HepG2 (cell line): ENCODE data around the gene PPP1R16B. TPM values are rescaled to one million over a fixed set of nuclear protein-coding genes. Genes with fewer than 3 reads are reported as not detected.

Source experiments
- ATAC-seq: fragments of 200-7000 bp; cut with Tn5 transposase; 3 replicates; pipeline ENCODE4 v1.9.1; 2020; ENCODE audit warnings: mild to moderate bottlenecking, moderate library complexity
- BruUV-seq: library from RNA; stranded (reverse); fragments of 400-500 nt; replicated peaks from 2 replicates; lab custom pipeline; 2021; lab: Mats Ljungman, UMichigan
- CTCF ChIA-PET: fragments of 300-600 bp; formaldehyde crosslinking; extraction: SDS; loops from one replicate; lab custom pipeline; 2021; ENCODE audit warnings: low total read pairs, inconsistent platforms, low intra/inter-chr PET ratio; lab: Yijun Ruan, JAX
- POLR2A ChIA-PET: fragments of 350-600 bp; sonication (Branson Sonifier 250); formaldehyde crosslinking; loops from one replicate; lab custom pipeline; 2020; ENCODE audit warnings: antibody characterized with exemption, inconsistent platforms; lab: Yijun Ruan, JAX
- DNase-seq: peaks from one replicate; pipeline ENCODE4 v3.0.0-alpha.2; 2015; ENCODE audit warnings: low spot score
- FAIRE-seq: peaks from 3 replicates; lab custom pipeline; 2011; peaks lifted over from hg19 to GRCh38; lab: Jason Lieb, UNC
- H2AFZ ChIP-seq: one replicate; pipeline ENCODE4 v1.6.1; 2011; ENCODE audit warnings: low read length, inconsistent platforms
- H3K27ac ChIP-seq: fragments of 300-600 bp; 3 replicates; pipeline ENCODE4 v1.8.0; 2011; ENCODE audit warnings: mixed run types, mild to moderate bottlenecking, mixed read lengths, low read length, inconsistent platforms; ENCODE audit not compliant: insufficient read depth; ENCODE audit errors: extremely low read length
- H3K27me3 ChIP-seq, 2 experiments: fragments of 200-600 bp in 1 of 2; 2 replicates in 1 of 2; 3 replicates in 1 of 2; pipeline versions ENCODE4 v1.6.0 to v1.8.0; 2011; ENCODE audit warnings: low read length in 2 of 2, mild to moderate bottlenecking in 2 of 2, moderate library complexity in 2 of 2, inconsistent platforms in 1 of 2; ENCODE audit not compliant: insufficient read depth in 2 of 2, control insufficient read depth in 1 of 2
- H3K36me3 ChIP-seq, 2 experiments: fragments of 200-600 bp in 1 of 2; replicated peaks in 1 of 2; 2 replicates in 1 of 2; 3 replicates in 1 of 2; pipeline versions ENCODE4 v1.5.1 to v1.8.0; 2011; ENCODE audit warnings: low read length in 2 of 2, inconsistent platforms in 1 of 2; ENCODE audit not compliant: insufficient read depth in 2 of 2, control insufficient read depth in 1 of 2
- H3K4me1 ChIP-seq: 2 replicates; pipeline ENCODE4 v1.5.1; 2012; ENCODE audit warnings: low read length, inconsistent platforms; ENCODE audit not compliant: insufficient read depth
- H3K4me2 ChIP-seq: 2 replicates; pipeline ENCODE4 v1.6.0; 2011; ENCODE audit warnings: low read depth, low read length, inconsistent platforms
- H3K4me3 ChIP-seq, 3 experiments: fragments of 200-600 bp in 1 of 3; sonication (generic), shearing (Covaris generic) in 1 of 3; replicated peaks in 1 of 3; 2 replicates each; pipeline ENCODE4 v1.5.1; 2011 to 2016; ENCODE audit warnings: low read length in 3 of 3, inconsistent platforms in 2 of 3, low read depth in 2 of 3, mild to moderate bottlenecking in 2 of 3, control low read depth in 1 of 3, mixed read lengths in 1 of 3; ENCODE audit not compliant: insufficient read depth in 1 of 3
- H3K79me2 ChIP-seq: one replicate; pipeline ENCODE4 v1.6.1; 2011; ENCODE audit warnings: low read length, inconsistent platforms; ENCODE audit not compliant: insufficient read depth
- H3K9ac ChIP-seq: 2 replicates; pipeline ENCODE4 v1.6.0; 2011; ENCODE audit warnings: mild to moderate bottlenecking, low read depth, low read length, inconsistent platforms; ENCODE audit not compliant: insufficient read depth
- H3K9me3 ChIP-seq: 2 replicates; pipeline ENCODE4 v1.5.1; 2012; ENCODE audit warnings: mild to moderate bottlenecking, low read length
- H4K20me1 ChIP-seq: 2 replicates; pipeline ENCODE4 v1.6.0; 2011; ENCODE audit warnings: inconsistent platforms, mild to moderate bottlenecking, low read length, moderate library complexity; ENCODE audit not compliant: insufficient read depth
- CBX5 ChIP-seq: sonication (generic); formaldehyde crosslinking; IDR thresholded peaks from 2 replicates; pipeline ENCODE4 v1.4.0; 2020; ENCODE audit warnings: missing genetic modification reagents, borderline replicate concordance
- EED ChIP-seq: sonication (generic); formaldehyde crosslinking; IDR thresholded peaks from 2 replicates; pipeline ENCODE4 v1.5.0; 2020; ENCODE audit warnings: mild to moderate bottlenecking, missing genetic modification reagents
- FOXO1 ChIP-seq: sonication (generic); formaldehyde crosslinking; IDR thresholded peaks from 2 replicates; pipeline ENCODE4 v1.4.0; 2020; ENCODE audit warnings: missing genetic modification reagents
- RFX5 ChIP-seq: IDR thresholded peaks from 2 replicates; pipeline ENCODE4 v1.6.1; 2011; ENCODE audit warnings: low read depth, low read length, improper control_type of control experiment
- SKI ChIP-seq: fragments of 450-650 bp; IDR thresholded peaks from one replicate; pipeline ENCODE4 v1.6.1; 2018; ENCODE audit warnings: mild to moderate bottlenecking; ENCODE audit not compliant: partially characterized antibody
- SUZ12 ChIP-seq: fragments of 150-350 bp; IDR thresholded peaks from 2 replicates; pipeline ENCODE4 v1.6.1; 2014; ENCODE audit warnings: low read depth, low read length
- ZBTB7A ChIP-seq: sonication (generic); formaldehyde crosslinking; IDR thresholded peaks from 2 replicates; pipeline ENCODE4 v1.8.0; 2022; ENCODE audit warnings: mild to moderate bottlenecking, missing genetic modification reagents
- ZNF333 ChIP-seq: sonication (generic); formaldehyde crosslinking; IDR thresholded peaks from 2 replicates; pipeline ENCODE4 v1.4.0; 2020; ENCODE audit warnings: mild to moderate bottlenecking, missing genetic modification reagents, borderline replicate concordance
- ZNF441 ChIP-seq: sonication (generic); formaldehyde crosslinking; IDR thresholded peaks from 2 replicates; pipeline ENCODE4 v1.7.0; 2021; ENCODE audit warnings: missing genetic modification reagents, borderline replicate concordance
- ZNF790 ChIP-seq: sonication (generic); formaldehyde crosslinking; IDR thresholded peaks from 2 replicates; pipeline ENCODE4 v1.8.0; 2022; ENCODE audit warnings: missing genetic modification reagents, mild to moderate bottlenecking, borderline replicate concordance
- ZNF839 ChIP-seq: sonication (generic); formaldehyde crosslinking; IDR thresholded peaks from 2 replicates; pipeline ENCODE4 v1.4.0; 2020; ENCODE audit warnings: missing genetic modification reagents, mild to moderate bottlenecking, borderline replicate concordance
- in situ Hi-C: cut with HindIII; loops from 2 replicates; pipeline ENCODE4 v1.10.0; 2017; ENCODE audit warnings: low pct_unique_long_range_greater_than_20kb; ENCODE audit not compliant: extremely low pct_ligation_motif_present
- intact Hi-C: fragments of 100-400 bp; cut with micrococcal nuclease; formaldehyde crosslinking; loops from one replicate; pipeline ENCODE4 v1.10.0; 2022; ENCODE audit not compliant: unreplicated experiment
- polyA plus RNA-seq, 8 experiments: library from polyadenylated mRNA; depleted of rRNA in 3 of 8; stranded (reverse) in 7 of 8; unstranded in 1 of 8; fragments of >200 nt; fragmentation: Illumina TruSeq in 4 of 8; extraction: Trizol in 4 of 8; gene quantifications; 2 replicates each; pipeline versions ENCODE4 v1.2.1 to v1.2.3, GENCODE V29; 2011 to 2016; ENCODE audit warnings: low read depth in 4 of 8, missing spikeins in 1 of 8, mixed read lengths in 1 of 8; ENCODE audit not compliant: insufficient read depth in 1 of 8
- total RNA-seq, 5 experiments: library from RNA; depleted of rRNA; stranded (reverse); fragments of >200 nt; fragmentation: Illumina TruSeq; extraction: Trizol; gene quantifications; 2 replicates each; pipeline ENCODE4 v1.2.3, GENCODE V29; 2016; ENCODE audit warnings: low read depth in 1 of 5
- TF ChIP-seq, protein P1 (sequence below): sonication (generic); formaldehyde crosslinking; IDR thresholded peaks from 2 replicates; pipeline ENCODE4 v1.5.0; 2020; ENCODE audit warnings: missing genetic modification reagents, mild to moderate bottlenecking, borderline replicate concordance
- TF ChIP-seq, protein P2 (sequence below): sonication (generic); formaldehyde crosslinking; IDR thresholded peaks from 2 replicates; pipeline ENCODE4 v1.4.0; 2020; ENCODE audit warnings: missing genetic modification reagents
- TF ChIP-seq, protein P3 (sequence below): sonication (generic); formaldehyde crosslinking; IDR thresholded peaks from 2 replicates; pipeline ENCODE4 v1.5.1; 2020; ENCODE audit warnings: missing genetic modification reagents, mild to moderate bottlenecking, borderline replicate concordance
- TF ChIP-seq, protein P4 (sequence below): sonication (generic); formaldehyde crosslinking; IDR thresholded peaks from 2 replicates; pipeline ENCODE4 v1.5.1; 2020; ENCODE audit warnings: mild to moderate bottlenecking, missing genetic modification reagents, moderate library complexity
- TF ChIP-seq, protein P5 (sequence below): sonication (generic); formaldehyde crosslinking; IDR thresholded peaks from 2 replicates; pipeline ENCODE4 v1.8.1; 2022; ENCODE audit warnings: mild to moderate bottlenecking, missing genetic modification reagents

PPP1R16B gene
- total and polyA plus RNA-seq, 2 of the 13 experiments (the other 11 are each of a cell fraction or from before 2014, with no cell fraction given) = 0.02 to 0.11 TPM

DNA sequence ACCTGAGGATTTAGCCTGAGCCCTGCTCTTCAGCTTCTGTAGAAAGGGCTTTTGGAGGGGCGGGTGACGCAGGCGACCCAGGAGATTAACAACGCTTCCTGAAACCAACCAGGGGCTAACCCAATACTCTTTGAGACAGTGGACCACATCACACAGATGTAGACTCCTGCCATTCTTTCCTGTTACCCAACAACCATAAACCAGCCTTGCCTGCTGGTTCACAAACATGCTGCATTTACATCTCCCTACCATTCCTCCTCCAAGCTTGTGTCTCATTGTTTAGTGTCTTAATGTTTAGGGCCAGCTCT, 28.3 kb downstream of the PPP1R16B start (continued):
- TF ChIP-seq ZNF333 (CRISPR knock-in tag) = no peak

DNA sequence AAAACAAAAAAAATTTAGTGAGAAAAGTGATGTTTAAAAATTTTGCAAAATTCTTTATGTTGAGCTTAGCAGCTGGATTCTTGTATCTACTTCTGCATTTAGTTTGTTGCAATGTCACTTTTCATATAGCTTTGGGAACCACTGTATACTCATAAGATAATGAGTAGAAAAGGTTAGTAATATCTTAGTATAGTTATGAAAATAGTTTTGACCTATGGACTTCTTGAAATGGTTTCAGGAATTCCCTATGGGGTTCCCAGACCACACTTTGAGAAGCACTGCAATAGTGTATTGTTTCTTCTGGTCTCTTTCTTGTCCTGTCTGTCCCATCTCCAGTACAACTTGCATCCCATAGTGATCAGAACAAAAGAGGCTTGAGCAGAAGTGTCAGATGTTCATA, 29.4 kb downstream of the PPP1R16B start:
- no peaks in the 10 kb centered on the region for H3K4me1 ChIP-seq
- H3K9me3 ChIP-seq = no peaks in the 10 kb centered on the region
- H3K9ac ChIP-seq = no peak overlapping the region
- DNase-seq (no peak), FAIRE-seq (no peak), ATAC-seq (no peak)
- H3K4me3 ChIP-seq = no peak overlapping the region
- ChIA-PET POLR2A (no interaction called here), CTCF (no interaction called here)
- no peak overlapping the region for H2AFZ ChIP-seq
- in situ Hi-C loops (no loop called here), intact Hi-C loops (no loop called here)
- no peaks in the 10 kb centered on the region for H4K20me1 ChIP-seq
- no TSS peak for BruUV-seq
- no peaks in the 10 kb centered on the region for H3K36me3 ChIP-seq
- no peak overlapping the region for H3K4me2 ChIP-seq
- H3K27me3 ChIP-seq = peaks cover 0 to 4% of the 10 kb centered on the region in 2 experiments; a peak in 2 of 5 replicates
- no peaks in the 10 kb centered on the region for H3K79me2 ChIP-seq
- no peak overlapping the region for H3K27ac ChIP-seq
- TF ChIP-seq SUZ12 (no peak), ZBTB7A (CRISPR knock-in tag) (no peak), ZNF790 (CRISPR knock-in tag) (no peak), EED (CRISPR knock-in tag) (no peak), ZNF839 (CRISPR knock-in tag) (no peak), ZNF441 (CRISPR knock-in tag) (no peak), RFX5 (no peak), FOXO1 (CRISPR knock-in tag) (no peak), SKI (no peak), CBX5 (CRISPR knock-in tag) (no peak)
- TF ChIP-seq, protein P1, sequence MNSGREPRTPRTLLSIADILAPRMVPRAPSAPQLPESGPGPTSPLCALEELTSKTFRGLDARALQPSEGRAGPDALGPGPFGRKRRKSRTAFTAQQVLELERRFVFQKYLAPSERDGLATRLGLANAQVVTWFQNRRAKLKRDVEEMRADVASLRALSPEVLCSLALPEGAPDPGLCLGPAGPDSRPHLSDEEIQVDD = no peak
- TF ChIP-seq, protein P2, sequence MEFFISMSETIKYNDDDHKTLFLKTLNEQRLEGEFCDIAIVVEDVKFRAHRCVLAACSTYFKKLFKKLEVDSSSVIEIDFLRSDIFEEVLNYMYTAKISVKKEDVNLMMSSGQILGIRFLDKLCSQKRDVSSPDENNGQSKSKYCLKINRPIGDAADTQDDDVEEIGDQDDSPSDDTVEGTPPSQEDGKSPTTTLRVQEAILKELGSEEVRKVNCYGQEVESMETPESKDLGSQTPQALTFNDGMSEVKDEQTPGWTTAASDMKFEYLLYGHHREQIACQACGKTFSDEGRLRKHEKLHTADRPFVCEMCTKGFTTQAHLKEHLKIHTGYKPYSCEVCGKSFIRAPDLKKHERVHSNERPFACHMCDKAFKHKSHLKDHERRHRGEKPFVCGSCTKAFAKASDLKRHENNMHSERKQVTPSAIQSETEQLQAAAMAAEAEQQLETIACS (CRISPR knock-in tag) = no peak
- TF ChIP-seq, protein P3, sequence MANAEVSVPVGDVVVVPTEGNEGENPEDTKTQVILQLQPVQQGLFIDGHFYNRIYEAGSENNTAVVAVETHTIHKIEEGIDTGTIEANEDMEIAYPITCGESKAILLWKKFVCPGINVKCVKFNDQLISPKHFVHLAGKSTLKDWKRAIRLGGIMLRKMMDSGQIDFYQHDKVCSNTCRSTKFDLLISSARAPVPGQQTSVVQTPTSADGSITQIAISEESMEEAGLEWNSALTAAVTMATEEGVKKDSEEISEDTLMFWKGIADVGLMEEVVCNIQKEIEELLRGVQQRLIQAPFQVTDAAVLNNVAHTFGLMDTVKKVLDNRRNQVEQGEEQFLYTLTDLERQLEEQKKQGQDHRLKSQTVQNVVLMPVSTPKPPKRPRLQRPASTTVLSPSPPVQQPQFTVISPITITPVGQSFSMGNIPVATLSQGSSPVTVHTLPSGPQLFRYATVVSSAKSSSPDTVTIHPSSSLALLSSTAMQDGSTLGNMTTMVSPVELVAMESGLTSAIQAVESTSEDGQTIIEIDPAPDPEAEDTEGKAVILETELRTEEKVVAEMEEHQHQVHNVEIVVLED (CRISPR knock-in tag) = no peak
- TF ChIP-seq, protein P4, sequence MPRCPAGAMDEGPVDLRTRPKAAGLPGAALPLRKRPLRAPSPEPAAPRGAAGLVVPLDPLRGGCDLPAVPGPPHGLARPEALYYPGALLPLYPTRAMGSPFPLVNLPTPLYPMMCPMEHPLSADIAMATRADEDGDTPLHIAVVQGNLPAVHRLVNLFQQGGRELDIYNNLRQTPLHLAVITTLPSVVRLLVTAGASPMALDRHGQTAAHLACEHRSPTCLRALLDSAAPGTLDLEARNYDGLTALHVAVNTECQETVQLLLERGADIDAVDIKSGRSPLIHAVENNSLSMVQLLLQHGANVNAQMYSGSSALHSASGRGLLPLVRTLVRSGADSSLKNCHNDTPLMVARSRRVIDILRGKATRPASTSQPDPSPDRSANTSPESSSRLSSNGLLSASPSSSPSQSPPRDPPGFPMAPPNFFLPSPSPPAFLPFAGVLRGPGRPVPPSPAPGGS (CRISPR knock-in tag) = no peak
- TF ChIP-seq, protein P5, sequence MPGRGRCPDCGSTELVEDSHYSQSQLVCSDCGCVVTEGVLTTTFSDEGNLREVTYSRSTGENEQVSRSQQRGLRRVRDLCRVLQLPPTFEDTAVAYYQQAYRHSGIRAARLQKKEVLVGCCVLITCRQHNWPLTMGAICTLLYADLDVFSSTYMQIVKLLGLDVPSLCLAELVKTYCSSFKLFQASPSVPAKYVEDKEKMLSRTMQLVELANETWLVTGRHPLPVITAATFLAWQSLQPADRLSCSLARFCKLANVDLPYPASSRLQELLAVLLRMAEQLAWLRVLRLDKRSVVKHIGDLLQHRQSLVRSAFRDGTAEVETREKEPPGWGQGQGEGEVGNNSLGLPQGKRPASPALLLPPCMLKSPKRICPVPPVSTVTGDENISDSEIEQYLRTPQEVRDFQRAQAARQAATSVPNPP (CRISPR knock-in tag) = no peak
